ENCODE data around the gene CD3G.
"Not testable (repeated sequence)": the region's sequence is repeated elsewhere in the genome, so short reads cannot be mapped to it uniquely, and the experiment has no call there.

Gene CD3G

GRCh38 chr11:118379497-118379896, 35.4 kb downstream of the CD3G start:
- ATAC-seq (no peak), DNase-seq (no peak)
- Mint-ChIP-seq H3K36me3 (ENCODE audit: low read depth) (peaks cover 59% of the 10 kb centered on the region), H3K4me3 (no peak overlapping the region), H3K9me3 (no peaks in the 10 kb centered on the region), H3K27ac (no peak overlapping the region), H3K4me1 (no peaks in the 10 kb centered on the region), H3K27me3 (no peaks in the 10 kb centered on the region)

DNA sequence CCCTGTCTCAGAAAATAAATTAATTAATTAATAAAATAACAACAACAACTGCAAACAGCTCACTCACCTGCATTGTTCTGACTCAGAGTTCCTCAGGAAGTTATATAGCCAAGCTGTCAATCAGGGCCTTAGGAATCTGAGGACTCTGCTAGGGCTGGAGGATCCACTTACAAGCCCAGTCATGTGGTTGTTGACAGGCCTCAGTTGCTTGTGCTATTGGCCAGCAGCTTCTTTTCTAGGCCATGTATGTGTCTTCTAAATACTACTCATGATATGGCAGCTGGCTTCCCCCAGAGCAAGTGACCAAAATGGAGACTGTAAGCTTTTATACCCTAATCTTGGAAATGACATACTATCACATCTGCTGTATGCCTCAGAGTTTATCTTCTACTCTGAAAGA, 36.4 kb downstream of the CD3G start:
- Mint-ChIP-seq H3K4me3 (no peak overlapping the region), H3K9me3 (no peaks in the 10 kb centered on the region), H3K27me3 (no peaks in the 10 kb centered on the region), H3K4me1 (no peaks in the 10 kb centered on the region), H3K27ac (no peak overlapping the region), H3K36me3 (ENCODE audit: low read depth) (peaks cover 63% of the 10 kb centered on the region)
- ATAC-seq (no peak), DNase-seq (no peak)

GRCh38 chr11:118382954-118383353, 38.8 kb downstream of the CD3G start:
- no peak for ATAC-seq
- Mint-ChIP-seq H3K27me3 (no peaks in the 10 kb centered on the region), H3K4me1 (no peaks in the 10 kb centered on the region), H3K4me3 (no peak overlapping the region), H3K27ac (no peak overlapping the region), H3K36me3 (ENCODE audit: low read depth) (peaks cover 69% of the 10 kb centered on the region), H3K9me3 (no peaks in the 10 kb centered on the region)
- DNase-seq, result no peak

DNA sequence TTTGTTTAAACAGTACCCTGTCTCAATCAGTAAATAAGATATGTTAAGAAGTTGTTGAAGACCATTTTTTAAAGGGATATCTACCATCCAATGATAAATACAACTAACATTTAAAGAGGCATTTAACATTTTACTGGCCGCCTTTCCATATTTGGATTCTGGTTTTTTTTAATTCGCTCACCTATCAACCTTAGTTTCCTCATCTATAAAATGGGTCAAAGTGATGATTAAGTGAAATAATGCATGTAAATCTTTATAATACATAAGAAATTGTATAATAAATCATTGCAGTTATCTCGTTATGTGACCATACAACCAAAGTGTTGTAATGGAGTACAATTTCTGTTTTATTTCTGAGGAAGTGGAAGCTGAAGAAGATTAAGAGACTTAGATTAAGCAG, 39.5 kb downstream of the CD3G start:
- H3K27me3 Mint-ChIP-seq, result no peaks in the 10 kb centered on the region
- ATAC-seq, result no peak

DNA sequence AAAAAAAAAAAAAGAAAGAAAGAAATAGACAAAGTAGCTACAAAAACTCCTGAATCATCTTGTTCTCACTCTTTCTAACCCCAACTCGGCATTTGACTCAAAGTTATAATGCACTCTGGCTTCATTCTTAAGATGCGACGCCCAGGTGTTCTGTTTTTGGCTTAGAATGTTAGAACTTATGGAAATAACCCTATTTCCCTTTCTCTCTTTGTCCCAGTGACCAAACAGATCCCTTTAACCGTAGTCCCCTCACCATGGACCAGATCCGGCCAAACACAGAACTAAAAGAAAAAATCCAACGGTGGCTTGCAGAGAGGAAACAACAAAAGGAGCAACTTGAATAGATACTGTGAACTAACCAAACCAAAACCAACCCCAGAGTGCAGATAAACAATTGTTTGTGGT, 52.0 kb downstream of the CD3G start:
- H3K4me3 Mint-ChIP-seq, result no peak overlapping the region
- H3K27me3 Mint-ChIP-seq, result no peaks in the 10 kb centered on the region
- peaks cover 43% of the 10 kb centered on the region for H3K4me1 Mint-ChIP-seq
- no peaks in the 10 kb centered on the region for H3K9me3 Mint-ChIP-seq
- ATAC-seq (no peak), DNase-seq (no peak)
- H3K36me3 Mint-ChIP-seq (ENCODE audit: low read depth), result peaks cover 34% of the 10 kb centered on the region
- peak overlapping the region; percentile 73 for H3K27ac Mint-ChIP-seq

More for the DNA sequence above, 39.5 kb downstream of the CD3G start:
- Mint-ChIP-seq H3K4me1 (no peaks in the 10 kb centered on the region), H3K27ac (no peak overlapping the region), H3K9me3 (no peaks in the 10 kb centered on the region), H3K4me3 (no peak overlapping the region), H3K36me3 (ENCODE audit: low read depth) (peaks cover 62% of the 10 kb centered on the region)
- DNase-seq, result no peak

DNA sequence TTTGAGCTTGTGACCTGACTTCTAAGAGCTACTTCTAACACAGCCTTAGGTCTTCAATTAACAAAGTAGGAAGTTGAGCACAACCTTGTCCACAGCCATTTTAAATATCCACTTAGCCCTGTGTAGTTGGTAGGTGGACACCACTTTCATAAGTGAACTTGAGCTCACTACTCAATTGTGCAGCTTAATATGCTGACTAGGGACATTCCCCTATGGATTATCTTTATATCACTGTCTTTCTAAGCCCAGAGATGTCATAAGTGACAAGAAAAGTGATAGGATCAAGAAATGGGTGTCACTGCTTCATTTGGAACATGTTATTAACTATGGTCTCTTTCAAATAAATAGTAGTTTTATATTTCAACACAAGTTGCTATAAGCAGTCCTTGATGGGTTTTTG, 53.3 kb downstream of the CD3G start:
- Mint-ChIP-seq H3K9me3 (no peaks in the 10 kb centered on the region), H3K36me3 (ENCODE audit: low read depth) (peaks cover 36% of the 10 kb centered on the region), H3K27me3 (no peaks in the 10 kb centered on the region), H3K27ac (peak overlapping the region; percentile 37), H3K4me3 (no peak overlapping the region), H3K4me1 (peaks cover 53% of the 10 kb centered on the region)
- ATAC-seq (no peak), DNase-seq (no peak)

DNA sequence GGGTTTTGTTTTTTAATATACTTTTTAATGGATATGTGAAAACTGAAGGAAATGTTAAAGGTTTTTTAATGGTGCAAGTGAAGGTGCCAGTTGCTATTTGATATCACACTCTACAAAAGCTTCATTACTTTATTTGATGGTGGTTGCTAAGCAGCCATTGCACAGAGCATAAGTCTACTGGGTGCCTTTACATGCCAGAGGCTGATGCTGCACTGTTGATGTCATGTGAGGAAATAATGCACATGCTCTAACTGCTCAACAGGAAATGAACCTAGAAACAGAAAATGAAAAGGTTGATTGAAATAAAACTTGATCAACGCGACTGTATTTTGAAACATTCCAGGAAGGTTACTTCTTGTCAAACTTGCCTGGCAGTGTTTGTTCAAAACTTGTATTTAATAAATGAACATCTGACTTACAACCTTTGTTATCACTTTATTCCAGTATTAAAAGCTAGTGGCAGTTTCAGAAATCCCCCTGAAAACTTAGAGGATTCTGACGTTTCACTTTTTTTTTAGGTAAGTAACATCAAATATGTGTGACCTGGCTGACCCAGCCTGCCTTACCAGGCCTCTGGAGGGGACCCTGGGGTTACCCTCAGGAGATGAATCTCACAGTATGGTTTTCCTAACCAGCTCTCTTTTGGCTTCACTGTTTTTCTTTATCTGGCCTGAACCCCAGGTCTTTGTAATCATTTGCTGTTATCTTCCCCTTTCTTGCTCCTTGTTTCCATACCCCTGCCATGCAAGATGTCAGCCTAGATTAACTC, 54.8 kb downstream of the CD3G start:
- H3K36me3 Mint-ChIP-seq (ENCODE audit: low read depth), result peaks cover 33% of the 10 kb centered on the region

DNA sequence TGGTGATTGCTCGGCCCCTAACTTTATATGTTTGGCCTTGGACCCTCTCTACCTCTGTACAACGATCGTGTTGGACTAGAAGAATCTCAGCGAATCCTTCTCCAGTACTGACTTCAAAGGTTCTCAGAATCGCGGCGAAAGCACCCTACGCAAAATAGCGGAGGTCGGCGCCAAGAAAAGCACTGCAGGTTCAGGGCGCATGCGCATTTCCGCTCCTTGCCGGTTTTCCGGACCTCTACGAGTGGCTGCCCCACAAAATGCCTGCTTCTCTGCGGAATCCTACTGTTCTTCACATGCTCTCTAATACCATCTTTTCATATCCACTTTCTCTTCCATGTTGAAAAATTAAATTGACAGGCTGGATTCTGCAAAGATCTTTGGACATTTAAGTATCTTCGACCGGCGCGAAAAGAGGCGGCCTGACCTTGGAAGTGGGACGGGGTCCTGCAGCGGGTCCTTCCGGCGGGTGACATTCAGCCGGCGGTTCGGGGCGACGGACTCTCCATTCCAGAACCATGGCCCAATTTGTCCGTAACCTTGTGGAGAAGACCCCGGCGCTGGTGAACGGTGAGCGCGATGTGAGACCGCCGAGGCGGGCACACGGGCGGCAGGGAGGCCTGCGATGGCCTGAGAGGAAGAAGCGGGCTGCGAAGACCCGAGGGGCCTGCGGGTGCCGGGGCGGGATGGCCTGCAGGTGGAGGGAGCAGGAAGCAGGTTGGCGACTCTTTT, 57.2 kb downstream of the CD3G start, which contains the start of gene ATP5MG:
Gene ATP5MG, plus strand, starts transcription at position 456 of the 729 bp plus-strand sequence. Its CDS starts 60 bp downstream, at position 516.
- Mint-ChIP-seq H3K27me3 (no peaks in the 10 kb centered on the region), H3K4me1 (peaks cover 66% of the 10 kb centered on the region), H3K4me3 (peak within 1 kb of the TSS; percentile 95), H3K36me3 (ENCODE audit: low read depth) (peaks cover 32% of the 10 kb centered on the region), H3K9me3 (no peaks in the 10 kb centered on the region), H3K27ac (peak within 1 kb of the TSS; percentile 97)
- ATAC-seq (peak; percentile 70), DNase-seq (peak; percentile 94)

More for the DNA sequence above, 54.8 kb downstream of the CD3G start:
- peak; percentile 12 for DNase-seq
- Mint-ChIP-seq H3K27ac (peak overlapping the region; percentile 97), H3K4me3 (peak overlapping the region; percentile 95), H3K4me1 (peaks cover 67% of the 10 kb centered on the region), H3K27me3 (no peaks in the 10 kb centered on the region), H3K9me3 (no peaks in the 10 kb centered on the region)
- peak; percentile 83 for ATAC-seq

GRCh38 chr11:118401880-118402590, 57.9 kb downstream of the CD3G start:
- H3K36me3 Mint-ChIP-seq (ENCODE audit: low read depth), result peaks cover 39% of the 10 kb centered on the region
- DNase-seq (no peak), ATAC-seq (no peak)
- peaks cover 67% of the 10 kb centered on the region for H3K4me1 Mint-ChIP-seq
- H3K27ac Mint-ChIP-seq, result peak overlapping the region; percentile 97
- no peaks in the 10 kb centered on the region for H3K9me3 Mint-ChIP-seq
- H3K27me3 Mint-ChIP-seq, result no peaks in the 10 kb centered on the region
- H3K4me3 Mint-ChIP-seq, result peak overlapping the region; percentile 95

- Mint-ChIP-seq H3K4me1 (peaks cover 66% of the 10 kb centered on the region), H3K4me3 (peak overlapping the region; percentile 95)
Observed at GRCh38 chr11:118402594-118402993, 58.5 kb downstream of the CD3G start.

More at GRCh38 chr11:118402594-118402993, 58.5 kb downstream of the CD3G start:
- H3K9me3 Mint-ChIP-seq, H3K27me3 Mint-ChIP-seq, DNase-seq, ATAC-seq: not testable (repeated sequence)
- H3K27ac Mint-ChIP-seq, result peak overlapping the region; percentile 97
- H3K36me3 Mint-ChIP-seq (ENCODE audit: low read depth), result peaks cover 44% of the 10 kb centered on the region

Measured in activated naive CD8-positive, alpha-beta T cell treated with anti-CD3 and anti-CD28 coated beads, Interleukin-2, amount 50 U/mL, for 24 hours (primary cell).